ENCODE results near the gene RBX1.
A peak's percentile ranks its signal among the peaks of the same experiment; 100 is the strongest.

Gene RBX1

DNA sequence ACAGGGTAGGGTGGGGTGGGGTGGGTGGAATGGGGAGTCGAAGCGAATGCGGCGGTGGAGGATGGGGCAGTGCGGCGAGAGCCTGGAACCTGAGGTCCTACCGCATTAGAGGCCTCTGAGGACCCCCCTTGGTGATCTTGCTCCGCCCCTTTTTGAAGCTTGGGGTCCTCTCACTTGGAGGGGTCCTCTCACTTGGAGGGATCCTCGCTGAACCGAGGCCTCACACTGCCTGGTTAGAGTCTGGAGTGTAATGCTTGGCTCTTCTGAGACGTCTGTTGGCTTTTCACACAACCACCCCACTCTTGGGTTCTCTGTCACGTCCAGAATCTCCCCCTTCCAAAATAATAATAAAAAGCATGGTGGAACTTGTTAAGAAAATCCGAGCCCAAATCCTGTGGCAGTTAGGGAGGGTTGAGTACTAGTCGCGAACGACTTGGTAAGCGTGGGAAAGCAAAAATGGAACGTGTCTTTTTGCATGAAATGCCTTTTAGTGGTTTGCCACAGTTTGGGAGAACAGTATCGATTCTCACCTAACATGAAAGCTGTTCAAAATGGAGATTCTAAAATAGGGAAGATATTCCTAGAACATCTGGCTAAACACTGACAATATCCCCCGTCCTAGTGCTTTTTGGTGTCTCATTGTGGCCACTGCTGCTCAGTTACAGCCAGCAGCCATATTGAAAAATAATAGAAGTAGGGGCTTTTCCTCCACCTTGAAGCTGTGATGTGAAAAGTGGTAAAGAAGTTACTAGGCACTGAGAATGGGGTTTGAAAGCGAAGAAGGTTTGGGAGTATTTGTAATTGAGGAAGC, 822 bp downstream of the RBX1 start:
- Histone ChIP-seq H3K79me2 (ENCODE audit: control insufficient read depth, insufficient read depth, low read length) (peaks cover 26% of the 10 kb centered on the region), H3K4ac (ENCODE audit: low read depth, low read length) (peak overlapping the region; percentile 78), H2BK15ac (replicated peaks; ENCODE audit: low read depth) (no peak overlapping the region), H2BK5ac (ENCODE audit: low read length) (peak overlapping the region; percentile 6), H4K8ac (ENCODE audit: low read depth, low read length) (peak overlapping the region; percentile 95), H3K18ac (ENCODE audit: low read length) (peak overlapping the region; percentile 88), H3K4me3 (ENCODE audit: low read length) (peak overlapping the region; percentile 84), H3K27me3 (ENCODE audit: insufficient read depth, low read length, poor library complexity) (no peaks in the 10 kb centered on the region), H3K79me1 (ENCODE audit: low read length) (peaks cover 5% of the 10 kb centered on the region), H3K23ac (ENCODE audit: low read length) (no peak overlapping the region), H3K4me1 (ENCODE audit: control insufficient read depth, low read depth, low read length) (no peaks in the 10 kb centered on the region), H3K36me3 (ENCODE audit: control insufficient read depth, insufficient read depth, low read length) (no peaks in the 10 kb centered on the region), H3K9ac (ENCODE audit: low read length) (peak overlapping the region; percentile 86), H3K27ac (ENCODE audit: low read depth, low read length) (peak overlapping the region; percentile 76), H2BK120ac (ENCODE audit: low read depth, low read length) (peak overlapping the region; percentile 76), H3K56ac (ENCODE audit: low read length) (peak overlapping the region; percentile 93), H4K5ac (ENCODE audit: low read length) (no peak overlapping the region), H3K4me2 (ENCODE audit: low read length) (peak overlapping the region; percentile 61), H2AK5ac (ENCODE audit: low read length) (peak overlapping the region; percentile 2)
- WGBS (ENCODE audit: extremely low coverage, insufficient coverage, low lambda C conversion rate): 100% methylated on average over 1 of the region's 21 CpGs
- DNase-seq: no peak

DNA sequence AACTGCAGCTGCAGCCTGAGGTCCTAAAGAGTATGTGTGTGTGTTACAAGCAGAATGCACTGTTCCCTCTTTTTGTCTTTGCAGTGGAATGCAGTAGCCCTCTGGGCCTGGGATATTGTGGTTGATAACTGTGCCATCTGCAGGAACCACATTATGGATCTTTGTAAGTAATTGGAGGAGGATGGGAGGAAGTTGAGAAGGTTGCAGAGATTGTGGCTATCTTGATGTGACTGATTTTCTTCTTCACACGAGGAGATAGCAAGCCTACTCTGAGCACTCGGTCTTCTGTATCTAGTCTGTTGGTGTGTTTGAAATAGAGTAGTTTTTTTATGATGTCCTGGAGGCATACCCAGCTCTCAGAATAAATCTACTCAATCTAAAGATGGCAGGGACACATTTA, 2.3 kb downstream of the RBX1 start:
- Histone ChIP-seq H3K23ac (ENCODE audit: low read length) (no peak overlapping the region), H3K27me3 (ENCODE audit: insufficient read depth, low read length, poor library complexity) (no peaks in the 10 kb centered on the region), H3K56ac (ENCODE audit: low read length) (peak overlapping the region; percentile 62), H3K79me1 (ENCODE audit: low read length) (peaks cover 5% of the 10 kb centered on the region), H3K27ac (ENCODE audit: low read depth, low read length) (no peak overlapping the region), H2BK5ac (ENCODE audit: low read length) (no peak overlapping the region), H4K8ac (ENCODE audit: low read depth, low read length) (no peak overlapping the region), H2BK15ac (replicated peaks; ENCODE audit: low read depth) (no peak overlapping the region), H3K4me1 (ENCODE audit: control insufficient read depth, low read depth, low read length) (no peaks in the 10 kb centered on the region), H3K4me2 (ENCODE audit: low read length) (no peak overlapping the region), H3K9ac (ENCODE audit: low read length) (peak overlapping the region; percentile 47), H3K36me3 (ENCODE audit: control insufficient read depth, insufficient read depth, low read length) (no peaks in the 10 kb centered on the region), H3K4ac (ENCODE audit: low read depth, low read length) (no peak overlapping the region), H4K5ac (ENCODE audit: low read length) (no peak overlapping the region), H3K79me2 (ENCODE audit: control insufficient read depth, insufficient read depth, low read length) (peaks cover 29% of the 10 kb centered on the region), H2BK120ac (ENCODE audit: low read depth, low read length) (no peak overlapping the region), H2AK5ac (ENCODE audit: low read length) (no peak overlapping the region), H3K4me3 (ENCODE audit: low read length) (no peak overlapping the region), H3K18ac (ENCODE audit: low read length) (no peak overlapping the region)
- peak; percentile 61 for DNase-seq
- no CpG with 5 or more reads among the region's 2 CpGs for WGBS (ENCODE audit: extremely low coverage, insufficient coverage, low lambda C conversion rate)

DNA sequence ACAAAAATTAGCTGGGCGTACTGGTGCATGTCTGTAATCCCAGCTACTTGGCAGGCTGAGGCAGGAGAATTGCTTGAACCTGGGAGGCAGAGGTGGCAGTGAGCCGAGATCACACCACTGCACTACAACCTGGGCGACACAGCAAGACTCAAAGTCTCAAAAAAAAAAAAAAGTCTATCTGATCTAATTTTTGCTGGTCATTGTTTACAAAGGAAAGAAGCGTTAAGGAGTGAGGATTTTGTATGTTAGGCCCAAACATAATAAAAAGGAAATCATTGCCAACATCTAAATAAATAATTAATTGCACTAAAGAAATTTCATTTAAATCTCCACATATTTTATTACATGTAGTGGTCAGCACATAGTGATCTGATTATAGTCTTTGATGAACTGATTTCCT, 2.9 kb downstream of the RBX1 start:
- no peak overlapping the region for H2BK15ac ChIP-seq (replicated peaks; ENCODE audit: low read depth)
- no peak overlapping the region for H3K18ac ChIP-seq (ENCODE audit: low read length)
- no CpG with 5 or more reads among the region's 4 CpGs for WGBS (ENCODE audit: extremely low coverage, insufficient coverage, low lambda C conversion rate)
- H3K56ac ChIP-seq (ENCODE audit: low read length): no peak overlapping the region
- no peak overlapping the region for H4K8ac ChIP-seq (ENCODE audit: low read depth, low read length)
- H4K5ac ChIP-seq (ENCODE audit: low read length): no peak overlapping the region
- H2BK120ac ChIP-seq (ENCODE audit: low read depth, low read length): no peak overlapping the region
- H3K4me3 ChIP-seq (ENCODE audit: low read length): no peak overlapping the region
- no peak for DNase-seq
- no peak overlapping the region for H3K4me2 ChIP-seq (ENCODE audit: low read length)
- no peak overlapping the region for H3K27ac ChIP-seq (ENCODE audit: low read depth, low read length)
- no peaks in the 10 kb centered on the region for H3K36me3 ChIP-seq (ENCODE audit: control insufficient read depth, insufficient read depth, low read length)
- H2AK5ac ChIP-seq (ENCODE audit: low read length): no peak overlapping the region
- no peak overlapping the region for H3K9ac ChIP-seq (ENCODE audit: low read length)
- no peak overlapping the region for H2BK5ac ChIP-seq (ENCODE audit: low read length)
- no peaks in the 10 kb centered on the region for H3K27me3 ChIP-seq (ENCODE audit: insufficient read depth, low read length, poor library complexity)
- no peaks in the 10 kb centered on the region for H3K4me1 ChIP-seq (ENCODE audit: control insufficient read depth, low read depth, low read length)
- H3K23ac ChIP-seq (ENCODE audit: low read length): no peak overlapping the region
- H3K79me1 ChIP-seq (ENCODE audit: low read length): peaks cover 5% of the 10 kb centered on the region
- no peak overlapping the region for H3K4ac ChIP-seq (ENCODE audit: low read depth, low read length)
- H3K79me2 ChIP-seq (ENCODE audit: control insufficient read depth, insufficient read depth, low read length): peaks cover 32% of the 10 kb centered on the region

DNA sequence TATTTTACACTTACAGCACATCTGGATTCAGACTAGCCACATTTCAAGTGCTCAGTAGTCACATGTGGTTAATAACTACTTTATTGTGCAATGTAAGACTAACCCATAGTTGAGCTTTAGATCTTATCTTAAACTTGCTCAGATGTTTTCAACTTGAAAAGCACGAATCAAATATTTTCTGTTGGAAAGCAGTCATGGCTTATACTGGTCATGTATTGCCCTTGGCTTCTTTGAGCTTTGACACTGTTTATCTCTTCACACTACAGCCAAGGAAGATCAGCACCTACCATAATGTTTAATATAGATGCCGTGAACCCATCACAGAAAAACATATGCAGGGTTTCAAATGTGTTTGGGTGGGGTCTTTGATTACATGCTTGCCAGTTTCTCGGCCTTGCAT, 4.4 kb downstream of the RBX1 start:
- Histone ChIP-seq H3K4ac (ENCODE audit: low read depth, low read length) (no peak overlapping the region), H2BK5ac (ENCODE audit: low read length) (no peak overlapping the region), H3K18ac (ENCODE audit: low read length) (no peak overlapping the region), H3K9ac (ENCODE audit: low read length) (no peak overlapping the region), H2AK5ac (ENCODE audit: low read length) (no peak overlapping the region), H3K36me3 (ENCODE audit: control insufficient read depth, insufficient read depth, low read length) (no peaks in the 10 kb centered on the region), H3K27ac (ENCODE audit: low read depth, low read length) (no peak overlapping the region), H4K8ac (ENCODE audit: low read depth, low read length) (no peak overlapping the region), H3K23ac (ENCODE audit: low read length) (no peak overlapping the region), H3K4me2 (ENCODE audit: low read length) (no peak overlapping the region), H3K4me3 (ENCODE audit: low read length) (no peak overlapping the region), H2BK15ac (replicated peaks; ENCODE audit: low read depth) (no peak overlapping the region), H3K56ac (ENCODE audit: low read length) (no peak overlapping the region), H3K79me2 (ENCODE audit: control insufficient read depth, insufficient read depth, low read length) (peaks cover 37% of the 10 kb centered on the region), H3K79me1 (ENCODE audit: low read length) (peaks cover 9% of the 10 kb centered on the region), H4K5ac (ENCODE audit: low read length) (no peak overlapping the region), H3K27me3 (ENCODE audit: insufficient read depth, low read length, poor library complexity) (no peaks in the 10 kb centered on the region), H3K4me1 (ENCODE audit: control insufficient read depth, low read depth, low read length) (no peaks in the 10 kb centered on the region), H2BK120ac (ENCODE audit: low read depth, low read length) (no peak overlapping the region)
- no CpG with 5 or more reads among the region's 3 CpGs for WGBS (ENCODE audit: extremely low coverage, insufficient coverage, low lambda C conversion rate)
- DNase-seq: no peak

DNA sequence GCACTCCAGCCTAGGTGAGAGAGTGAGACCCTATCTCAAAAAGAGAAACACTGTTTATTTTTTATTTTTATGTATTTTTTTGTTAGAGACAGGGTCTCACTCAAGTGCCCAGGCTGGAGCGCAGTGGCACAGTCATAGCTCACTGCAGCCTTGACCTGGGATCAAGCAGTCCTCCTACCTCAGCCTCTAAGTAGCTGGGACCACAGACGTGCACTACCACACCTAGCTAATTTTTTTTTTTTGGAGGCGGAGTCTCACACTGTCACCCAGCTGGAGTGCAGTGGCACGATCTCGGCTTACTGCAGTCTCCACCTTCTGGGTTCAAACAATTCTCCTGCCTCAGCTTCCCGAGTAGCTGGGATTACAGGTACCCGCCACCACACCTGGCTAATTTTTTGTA, 6.4 kb downstream of the RBX1 start:
- H3K4me1 ChIP-seq (ENCODE audit: control insufficient read depth, low read depth, low read length): no peaks in the 10 kb centered on the region
- H3K27ac ChIP-seq (ENCODE audit: low read depth, low read length): no peak overlapping the region
- no peak overlapping the region for H3K18ac ChIP-seq (ENCODE audit: low read length)
- no peak overlapping the region for H2BK15ac ChIP-seq (replicated peaks; ENCODE audit: low read depth)
- no peak overlapping the region for H3K4ac ChIP-seq (ENCODE audit: low read depth, low read length)
- no peak overlapping the region for H2BK120ac ChIP-seq (ENCODE audit: low read depth, low read length)
- H3K56ac ChIP-seq (ENCODE audit: low read length): no peak overlapping the region
- no peak overlapping the region for H3K23ac ChIP-seq (ENCODE audit: low read length)
- WGBS (ENCODE audit: extremely low coverage, insufficient coverage, low lambda C conversion rate): no CpG with 5 or more reads among the region's 7 CpGs
- H2AK5ac ChIP-seq (ENCODE audit: low read length): no peak overlapping the region
- no peak overlapping the region for H4K8ac ChIP-seq (ENCODE audit: low read depth, low read length)
- H2BK5ac ChIP-seq (ENCODE audit: low read length): no peak overlapping the region
- no peaks in the 10 kb centered on the region for H3K27me3 ChIP-seq (ENCODE audit: insufficient read depth, low read length, poor library complexity)
- no peak overlapping the region for H3K4me3 ChIP-seq (ENCODE audit: low read length)
- H3K79me1 ChIP-seq (ENCODE audit: low read length): peaks cover 5% of the 10 kb centered on the region
- H3K36me3 ChIP-seq (ENCODE audit: control insufficient read depth, insufficient read depth, low read length): no peaks in the 10 kb centered on the region
- H4K5ac ChIP-seq (ENCODE audit: low read length): no peak overlapping the region
- H3K9ac ChIP-seq (ENCODE audit: low read length): no peak overlapping the region
- no peak for DNase-seq
- H3K4me2 ChIP-seq (ENCODE audit: low read length): no peak overlapping the region
- H3K79me2 ChIP-seq (ENCODE audit: control insufficient read depth, insufficient read depth, low read length): peaks cover 36% of the 10 kb centered on the region

DNA sequence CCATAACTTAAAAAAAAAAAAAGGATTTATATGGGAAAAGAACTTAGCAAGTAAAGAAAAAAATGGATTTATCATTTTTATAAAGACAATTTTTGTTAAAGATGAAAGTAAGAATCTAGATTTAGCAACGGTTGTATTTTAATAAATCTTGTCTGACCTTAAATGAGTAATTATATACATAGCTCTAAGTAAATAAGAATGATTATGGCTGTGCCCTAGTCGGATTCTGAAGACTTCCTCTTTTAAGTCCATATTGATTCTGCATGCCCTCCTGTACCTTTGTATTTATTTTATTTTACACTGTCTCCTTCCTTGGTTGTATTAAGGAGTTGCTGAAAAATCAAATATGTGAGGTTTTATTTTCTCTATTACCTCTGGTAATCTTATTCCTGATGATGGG, 7.1 kb downstream of the RBX1 start:
- Histone ChIP-seq H3K4me2 (ENCODE audit: low read length) (no peak overlapping the region), H3K4me1 (ENCODE audit: control insufficient read depth, low read depth, low read length) (no peaks in the 10 kb centered on the region), H2BK5ac (ENCODE audit: low read length) (no peak overlapping the region), H3K27ac (ENCODE audit: low read depth, low read length) (no peak overlapping the region), H3K79me2 (ENCODE audit: control insufficient read depth, insufficient read depth, low read length) (peaks cover 29% of the 10 kb centered on the region), H3K4ac (ENCODE audit: low read depth, low read length) (no peak overlapping the region), H3K79me1 (ENCODE audit: low read length) (peaks cover 5% of the 10 kb centered on the region), H3K18ac (ENCODE audit: low read length) (no peak overlapping the region), H3K23ac (ENCODE audit: low read length) (no peak overlapping the region), H3K4me3 (ENCODE audit: low read length) (no peak overlapping the region), H4K8ac (ENCODE audit: low read depth, low read length) (no peak overlapping the region), H4K5ac (ENCODE audit: low read length) (no peak overlapping the region), H2BK15ac (replicated peaks; ENCODE audit: low read depth) (no peak overlapping the region), H2AK5ac (ENCODE audit: low read length) (no peak overlapping the region), H3K9ac (ENCODE audit: low read length) (no peak overlapping the region), H2BK120ac (ENCODE audit: low read depth, low read length) (no peak overlapping the region), H3K36me3 (ENCODE audit: control insufficient read depth, insufficient read depth, low read length) (no peaks in the 10 kb centered on the region), H3K56ac (ENCODE audit: low read length) (no peak overlapping the region), H3K27me3 (ENCODE audit: insufficient read depth, low read length, poor library complexity) (no peaks in the 10 kb centered on the region)
- DNase-seq: no peak
- no CpG with 5 or more reads among the region's 2 CpGs for WGBS (ENCODE audit: extremely low coverage, insufficient coverage, low lambda C conversion rate)

Measured in mesendoderm (in vitro differentiated cells).